Bronchial epithelial cell (primary cell): ENCODE measurements around the gene AOPEP. TPM values are rescaled to one million over a fixed set of nuclear protein-coding genes. Genes with fewer than 3 reads are reported as not detected.

Experiments used
- DNase-seq: peaks from one replicate; pipeline ENCODE4 v3.0.0-alpha.2; 2010; ENCODE audit warnings: low read depth
- FAIRE-seq: peaks from 2 replicates; lab custom pipeline; 2011; peaks lifted over from hg19 to GRCh38; lab: Jason Lieb, UNC
- H3K27me3 ChIP-seq: 2 replicates; pipeline ENCODE4 v1.5.1; 2011; ENCODE audit warnings: low read length; ENCODE audit not compliant: control insufficient read depth, insufficient read depth
- H3K36me3 ChIP-seq: 2 replicates; pipeline ENCODE4 v1.5.1; 2011; ENCODE audit warnings: low read length; ENCODE audit not compliant: control insufficient read depth, insufficient read depth
- H3K4me3 ChIP-seq: 2 replicates; pipeline ENCODE4 v1.5.1; 2011; ENCODE audit warnings: mild to moderate bottlenecking, low read depth, low read length, control low read depth
- total RNA-seq: library from RNA; depleted of rRNA; stranded (reverse); fragments of >200 nt; gene quantifications from 2 replicates; pipeline ENCODE4 v1.2.1, GENCODE V29; 2014
- TF ChIP-seq, protein P1 (sequence below): IDR thresholded peaks from 2 replicates; pipeline ENCODE4 v1.5.1; 2011; ENCODE audit warnings: mild to moderate bottlenecking, moderate library complexity, low read length, control low read depth, inconsistent platforms; ENCODE audit not compliant: insufficient read depth, severe bottlenecking

AOPEP gene
- total RNA-seq, 1 donor from 2014 or later: 91.1 TPM

DNA sequence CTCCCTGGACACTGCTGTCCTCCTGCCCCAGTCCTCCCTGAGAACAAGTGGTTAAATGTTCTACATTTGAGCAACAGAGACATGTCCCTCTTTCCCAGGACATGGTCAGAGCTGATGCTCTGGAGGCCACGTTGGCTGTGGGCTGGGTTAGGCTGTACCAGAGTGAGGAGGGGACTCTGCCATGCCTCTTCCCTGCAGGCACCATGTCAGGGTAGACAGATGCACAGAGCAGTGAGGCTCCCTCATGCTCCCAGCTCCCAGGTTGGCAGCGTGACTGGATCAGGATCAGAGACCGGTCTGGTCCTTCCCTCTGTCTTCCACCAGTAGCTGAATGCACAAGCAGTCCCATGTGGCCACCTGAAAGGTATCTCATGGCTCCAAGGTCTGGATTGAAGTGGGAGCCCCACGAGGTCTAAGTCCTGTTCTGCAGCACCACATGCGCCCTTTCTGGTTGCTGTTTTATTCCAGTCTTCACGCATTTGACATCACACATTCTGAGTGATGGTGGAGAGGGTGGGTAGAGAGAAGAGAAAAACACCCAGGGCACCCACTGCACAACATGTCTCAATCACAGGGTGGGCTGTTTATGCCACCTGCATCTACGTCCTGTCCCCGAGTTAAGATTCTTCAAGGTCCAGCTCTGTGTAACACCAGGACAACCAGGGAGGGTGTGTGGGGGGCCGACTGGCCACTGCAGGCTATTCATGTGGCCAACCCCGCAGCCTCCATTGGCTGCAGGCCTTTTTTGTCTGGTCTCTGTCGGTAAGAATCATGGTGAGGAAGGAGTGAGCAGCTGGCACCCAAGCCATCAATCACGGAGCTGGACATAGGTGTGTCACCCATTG is 386.2 kb downstream of the AOPEP start:
- TF ChIP-seq, protein P1, sequence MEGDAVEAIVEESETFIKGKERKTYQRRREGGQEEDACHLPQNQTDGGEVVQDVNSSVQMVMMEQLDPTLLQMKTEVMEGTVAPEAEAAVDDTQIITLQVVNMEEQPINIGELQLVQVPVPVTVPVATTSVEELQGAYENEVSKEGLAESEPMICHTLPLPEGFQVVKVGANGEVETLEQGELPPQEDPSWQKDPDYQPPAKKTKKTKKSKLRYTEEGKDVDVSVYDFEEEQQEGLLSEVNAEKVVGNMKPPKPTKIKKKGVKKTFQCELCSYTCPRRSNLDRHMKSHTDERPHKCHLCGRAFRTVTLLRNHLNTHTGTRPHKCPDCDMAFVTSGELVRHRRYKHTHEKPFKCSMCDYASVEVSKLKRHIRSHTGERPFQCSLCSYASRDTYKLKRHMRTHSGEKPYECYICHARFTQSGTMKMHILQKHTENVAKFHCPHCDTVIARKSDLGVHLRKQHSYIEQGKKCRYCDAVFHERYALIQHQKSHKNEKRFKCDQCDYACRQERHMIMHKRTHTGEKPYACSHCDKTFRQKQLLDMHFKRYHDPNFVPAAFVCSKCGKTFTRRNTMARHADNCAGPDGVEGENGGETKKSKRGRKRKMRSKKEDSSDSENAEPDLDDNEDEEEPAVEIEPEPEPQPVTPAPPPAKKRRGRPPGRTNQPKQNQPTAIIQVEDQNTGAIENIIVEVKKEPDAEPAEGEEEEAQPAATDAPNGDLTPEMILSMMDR: no peak
- DNase-seq (no peak), FAIRE-seq (peak; percentile 91)
- Histone ChIP-seq H3K4me3 (no peak overlapping the region), H3K27me3 (no peaks in the 10 kb centered on the region), H3K36me3 (peaks cover 23% of the 10 kb centered on the region)

DNA sequence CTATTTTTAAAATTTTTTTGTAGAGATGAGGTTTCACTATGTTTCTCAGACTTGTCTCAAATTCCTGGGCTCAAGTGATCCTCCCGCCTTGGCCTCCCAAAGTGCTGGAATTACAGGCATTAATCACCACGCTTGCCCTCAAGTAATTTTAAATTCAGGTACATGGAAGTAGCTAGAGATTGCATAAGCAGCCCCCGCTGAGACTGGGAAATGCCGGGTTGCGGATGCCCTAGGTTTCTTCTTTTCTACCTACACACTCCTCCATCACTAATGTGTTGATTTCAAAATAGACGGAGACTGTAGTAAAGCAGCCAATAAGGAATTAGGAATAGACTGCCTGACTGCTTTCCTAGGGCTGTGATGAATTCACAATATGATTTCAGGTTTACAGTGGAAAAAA is 388.6 kb downstream of the AOPEP start:
- Histone ChIP-seq H3K27me3 (no peaks in the 10 kb centered on the region), H3K36me3 (peaks cover 16% of the 10 kb centered on the region), H3K4me3 (no peak overlapping the region)
- DNase-seq (no peak), FAIRE-seq (no peak)
- TF ChIP-seq, protein P1: no peak

DNA sequence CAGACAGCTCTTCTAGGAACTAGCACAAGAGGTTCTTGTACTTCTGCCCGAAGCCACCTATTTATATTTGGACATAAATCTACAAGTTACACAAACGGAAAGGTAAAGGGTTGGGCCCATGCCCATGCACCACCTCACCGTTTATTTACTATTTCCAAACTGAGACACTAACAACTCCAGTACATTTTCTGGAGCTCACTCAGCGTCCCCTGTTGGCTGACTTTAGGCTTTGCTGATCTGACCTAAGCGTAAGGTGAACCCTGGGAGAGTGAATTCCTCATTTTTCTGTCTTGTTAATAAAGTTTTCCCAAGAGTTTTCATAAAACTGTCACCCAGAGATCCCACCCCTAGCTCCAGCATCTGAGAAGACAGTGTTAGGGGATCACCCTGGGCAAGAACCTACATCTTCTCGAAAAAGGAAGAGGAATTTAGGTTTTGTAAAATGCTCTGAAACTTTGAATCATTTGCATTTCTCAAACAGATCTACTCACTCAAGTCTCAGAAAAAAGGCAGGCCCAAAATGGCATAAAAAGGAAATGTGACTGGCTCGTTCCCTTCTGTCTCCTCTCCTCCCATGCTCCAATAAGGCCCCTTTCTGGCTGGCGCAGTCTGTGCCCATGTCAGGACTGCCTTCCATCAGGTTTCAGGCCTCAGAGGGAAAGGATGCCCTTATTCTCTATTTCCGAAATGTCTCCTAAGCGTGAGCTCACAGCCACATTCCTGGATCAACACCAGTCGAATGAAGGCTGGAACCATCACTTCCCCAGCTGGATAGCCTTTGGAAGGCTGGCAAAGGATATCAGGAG is 389.7 kb downstream of the AOPEP start:
- DNase-seq (peak; percentile 73), FAIRE-seq (peak; percentile 36)
- TF ChIP-seq, protein P1: peak; percentile 78
- no peak overlapping the region for H3K4me3 ChIP-seq
- no peaks in the 10 kb centered on the region for H3K27me3 ChIP-seq
- H3K36me3 ChIP-seq: peaks cover 11% of the 10 kb centered on the region

DNA sequence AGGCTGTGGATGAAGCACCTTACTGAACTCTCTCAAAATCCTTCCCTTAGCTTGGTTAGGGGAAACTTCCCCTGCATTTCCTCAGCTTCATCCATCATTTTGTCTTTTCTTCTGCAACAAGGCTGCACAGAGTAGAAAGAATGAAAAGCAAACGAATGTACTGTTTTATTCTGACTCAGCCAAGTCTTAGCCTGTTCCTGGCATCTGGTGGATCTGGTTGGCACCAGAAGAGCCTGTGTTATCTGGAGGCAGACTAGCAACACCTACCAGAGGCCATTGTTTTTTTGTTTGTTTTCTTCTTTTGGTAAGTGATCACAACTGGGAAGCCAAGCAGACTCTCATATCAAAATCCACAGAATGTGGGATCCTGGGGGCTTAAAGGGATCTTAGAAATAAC is 390.3 kb downstream of the AOPEP start:
- DNase-seq (peak; percentile 38), FAIRE-seq (peak; percentile 50)
- TF ChIP-seq, protein P1: no peak
- Histone ChIP-seq H3K36me3 (peaks cover 9% of the 10 kb centered on the region), H3K27me3 (no peaks in the 10 kb centered on the region), H3K4me3 (no peak overlapping the region)

DNA sequence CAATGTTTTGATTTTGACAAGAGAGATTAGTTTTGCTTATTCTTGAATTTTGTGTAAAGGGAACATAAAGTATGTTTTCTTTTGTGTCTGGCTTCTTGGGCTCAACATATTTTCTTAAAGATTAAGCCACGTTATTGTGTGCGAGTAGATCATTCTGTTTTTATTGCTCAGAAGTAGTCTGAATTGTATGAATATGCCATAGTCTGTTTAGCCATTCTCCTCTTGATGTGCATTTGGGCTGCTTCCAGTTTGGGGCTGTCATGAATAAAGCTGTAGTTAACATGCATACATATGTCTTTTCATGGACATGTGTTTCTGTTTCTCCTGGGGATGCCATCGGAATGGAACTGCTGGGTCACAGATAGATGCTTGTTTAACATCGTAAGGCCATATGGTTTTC is 392.1 kb downstream of the AOPEP start:
- FAIRE-seq: no peak
- no peak overlapping the region for H3K4me3 ChIP-seq
- DNase-seq: no peak
- no peaks in the 10 kb centered on the region for H3K27me3 ChIP-seq
- TF ChIP-seq, protein P1: no peak
- H3K36me3 ChIP-seq: no peaks in the 10 kb centered on the region
